GM19372 (cell line): Measurements from ENCODE around the gene GPRC5B.

ENCODE experiments used
- ATAC-seq: cut with Tn5 transposase; IDR thresholded peaks from one replicate; pipeline ENCODE4 v1.9.1; 2021; ENCODE audit warnings: mild to moderate bottlenecking, low read depth, moderate library complexity; ENCODE audit not compliant: unreplicated experiment

The GPRC5B gene

GRCh38 chr16:19851476-19851875 is 33.2 kb downstream of the GPRC5B start:
- no peak for ATAC-seq

DNA sequence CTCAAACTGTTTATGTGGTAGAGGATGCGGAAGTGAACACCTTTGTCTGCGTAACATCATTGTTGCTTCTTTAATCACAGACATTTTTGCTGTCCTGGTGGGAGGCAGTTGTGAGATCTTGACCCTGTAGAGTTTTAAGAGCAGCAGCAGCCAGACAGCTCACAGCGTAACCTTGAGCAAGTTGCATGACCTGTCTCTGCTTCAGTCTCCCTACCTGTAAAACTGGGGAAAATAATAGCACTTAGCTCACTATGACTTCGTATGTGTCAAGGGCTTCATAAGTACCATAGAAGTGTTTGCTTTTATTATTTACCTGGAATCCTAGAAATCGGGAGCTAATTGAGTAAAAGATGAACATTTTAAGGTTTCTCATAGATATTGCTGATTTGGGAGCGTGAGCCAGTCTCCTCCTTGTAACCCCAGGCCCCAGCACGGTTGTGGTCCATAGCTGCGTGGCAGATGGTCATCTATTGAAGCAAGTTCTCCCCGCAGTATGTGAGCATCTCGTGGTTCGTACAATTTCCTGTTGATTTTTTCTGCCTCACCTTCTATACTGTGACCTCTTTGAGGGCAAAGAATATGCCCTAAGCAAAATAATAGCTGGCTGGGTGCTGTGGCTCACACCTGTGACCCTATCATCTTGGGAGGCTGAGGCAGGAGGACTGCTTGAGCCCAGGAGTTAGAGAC is 34.4 kb downstream of the GPRC5B start:
- no peak for ATAC-seq

DNA sequence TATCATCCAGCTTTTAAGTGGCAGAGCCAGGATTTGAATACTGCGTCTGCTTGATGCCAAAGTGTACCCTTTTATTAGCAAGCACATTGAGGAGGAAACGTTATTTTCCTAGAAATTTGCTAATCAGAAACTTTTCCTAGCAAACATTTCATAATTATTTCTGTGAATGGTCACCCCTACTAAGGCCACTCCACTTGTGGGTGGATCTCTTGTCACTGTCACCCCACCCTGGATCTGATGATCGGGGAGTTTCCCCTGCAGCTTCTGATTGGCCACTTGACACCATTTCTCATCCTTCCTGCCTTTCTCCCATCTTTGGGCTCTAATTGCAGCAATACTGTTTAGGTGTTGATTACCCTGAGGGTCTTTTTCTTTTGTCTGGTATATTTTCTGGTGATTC is 35.9 kb downstream of the GPRC5B start:
- ATAC-seq: no peak

GRCh38 chr16:19846436-19846835 is 38.2 kb downstream of the GPRC5B start:
- ATAC-seq: no peak

- ATAC-seq: no peak
These were observed 39.6 kb downstream of the GPRC5B start for GRCh38 chr16:19844945-19845641.

- ATAC-seq: no peak
These were observed 41.3 kb downstream of the GPRC5B start for GRCh38 chr16:19843371-19843770.

- no peak for ATAC-seq
These were observed 42.1 kb downstream of the GPRC5B start for GRCh38 chr16:19842426-19843157.

GRCh38 chr16:19841184-19841583 is 43.5 kb downstream of the GPRC5B start:
- no peak for ATAC-seq

DNA sequence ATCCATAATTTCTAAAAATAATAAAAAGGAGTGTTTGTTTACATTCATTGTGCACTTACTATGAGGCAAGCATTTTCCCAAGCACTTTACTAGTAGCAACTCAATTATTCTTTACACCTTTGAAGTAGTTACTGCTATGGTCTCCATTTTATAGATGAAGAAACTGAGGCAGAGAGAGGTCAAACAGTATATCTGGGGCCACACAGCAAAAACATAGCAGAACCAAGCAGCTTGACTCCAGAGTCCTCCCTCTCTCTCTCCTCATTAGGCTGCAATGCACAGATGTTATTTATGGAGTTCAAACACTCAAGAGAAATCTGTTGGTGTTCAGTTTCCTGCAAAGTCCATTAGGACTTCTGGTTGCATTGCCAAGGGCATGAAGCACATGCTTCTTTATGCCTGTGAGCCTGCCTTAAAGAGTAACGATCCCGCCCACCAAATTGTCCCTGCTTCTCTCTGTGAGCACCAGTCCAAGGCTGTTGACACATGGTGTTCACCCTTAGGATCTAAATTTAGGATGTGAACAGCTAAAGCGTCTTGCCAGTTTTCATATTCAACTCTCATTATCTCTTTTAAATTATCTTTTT is 44.0 kb downstream of the GPRC5B start:
- no peak for ATAC-seq

DNA sequence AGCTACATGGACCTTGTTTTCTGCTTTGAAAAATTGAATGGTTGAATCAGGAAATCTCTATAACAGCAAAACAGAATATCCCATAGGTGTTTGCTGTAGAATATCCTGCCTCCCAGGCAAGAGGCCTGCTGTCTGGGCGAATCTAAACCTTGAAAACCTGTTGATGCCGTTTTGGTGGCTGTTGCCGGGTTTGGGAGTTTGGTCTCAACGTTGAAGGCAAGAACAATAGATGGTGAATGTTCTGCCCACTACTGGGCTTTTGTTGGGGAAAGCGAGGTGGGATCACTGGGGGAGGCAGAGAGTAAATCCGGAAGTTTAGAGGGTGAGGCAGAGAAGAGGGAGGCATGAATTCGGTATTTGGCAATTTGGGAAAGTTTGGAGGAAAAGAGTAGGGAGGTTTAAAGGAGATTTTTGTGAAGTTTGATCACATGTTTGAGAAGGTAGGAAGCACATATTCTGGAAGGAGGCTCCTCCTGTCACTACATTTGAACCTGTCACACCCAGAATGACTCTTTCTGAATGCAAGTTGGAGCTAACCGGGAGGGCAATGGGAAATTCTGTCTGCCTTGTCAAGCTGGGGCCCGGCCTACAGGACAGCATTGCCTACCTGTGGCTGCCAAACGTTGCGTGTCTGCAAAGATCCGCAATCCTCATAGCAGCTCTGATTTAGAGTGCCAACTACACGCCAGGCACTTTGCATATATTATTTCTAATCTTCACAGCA is 46.5 kb downstream of the GPRC5B start:
- no peak for ATAC-seq

- ATAC-seq: no peak
These were observed 47.2 kb downstream of the GPRC5B start for GRCh38 chr16:19837331-19837980.

- no peak for ATAC-seq
These were observed 48.7 kb downstream of the GPRC5B start for GRCh38 chr16:19835968-19836421.

- no peak for ATAC-seq
These were observed 49.5 kb downstream of the GPRC5B start for GRCh38 chr16:19835196-19835595.

GRCh38 chr16:19833581-19833980 is 51.1 kb downstream of the GPRC5B start:
- ATAC-seq: no peak

DNA sequence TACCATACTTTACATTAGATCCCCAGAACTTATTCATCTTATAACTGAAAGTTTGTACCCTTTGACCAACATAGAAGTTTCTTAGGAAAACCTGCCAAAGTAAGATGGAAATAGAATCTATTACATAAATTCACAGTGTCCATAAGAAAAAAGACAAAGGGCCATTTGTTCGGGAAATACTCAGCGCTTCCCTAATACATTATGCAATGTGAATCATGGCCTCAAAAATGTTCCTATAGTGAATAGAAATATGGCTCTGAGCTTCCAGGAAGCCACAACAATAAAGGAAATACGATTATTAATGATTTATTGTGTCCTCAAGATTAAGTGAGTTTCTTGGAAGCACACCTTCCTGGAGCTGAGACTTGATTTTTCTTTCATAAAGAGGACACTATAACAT is 51.5 kb downstream of the GPRC5B start:
- no peak for ATAC-seq

DNA sequence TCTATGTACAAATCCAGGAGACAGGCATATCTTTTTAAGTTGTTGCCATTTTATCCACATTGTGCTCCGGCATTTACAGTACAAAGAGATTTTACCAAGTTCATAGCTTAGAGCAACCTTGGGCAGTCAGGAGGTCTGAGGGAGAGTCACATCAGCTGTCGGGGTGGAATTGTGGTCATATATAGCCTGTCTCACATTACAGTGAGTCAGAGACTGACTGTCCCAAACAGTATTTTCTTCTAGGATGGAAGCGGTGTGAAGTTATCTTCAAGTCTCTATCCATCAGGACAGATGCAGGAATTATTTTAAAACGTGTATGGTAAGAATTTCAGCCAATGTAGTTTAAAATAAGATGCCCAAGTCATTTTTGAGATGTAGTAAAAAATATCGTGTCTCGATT is 53.0 kb downstream of the GPRC5B start:
- no peak for ATAC-seq

DNA sequence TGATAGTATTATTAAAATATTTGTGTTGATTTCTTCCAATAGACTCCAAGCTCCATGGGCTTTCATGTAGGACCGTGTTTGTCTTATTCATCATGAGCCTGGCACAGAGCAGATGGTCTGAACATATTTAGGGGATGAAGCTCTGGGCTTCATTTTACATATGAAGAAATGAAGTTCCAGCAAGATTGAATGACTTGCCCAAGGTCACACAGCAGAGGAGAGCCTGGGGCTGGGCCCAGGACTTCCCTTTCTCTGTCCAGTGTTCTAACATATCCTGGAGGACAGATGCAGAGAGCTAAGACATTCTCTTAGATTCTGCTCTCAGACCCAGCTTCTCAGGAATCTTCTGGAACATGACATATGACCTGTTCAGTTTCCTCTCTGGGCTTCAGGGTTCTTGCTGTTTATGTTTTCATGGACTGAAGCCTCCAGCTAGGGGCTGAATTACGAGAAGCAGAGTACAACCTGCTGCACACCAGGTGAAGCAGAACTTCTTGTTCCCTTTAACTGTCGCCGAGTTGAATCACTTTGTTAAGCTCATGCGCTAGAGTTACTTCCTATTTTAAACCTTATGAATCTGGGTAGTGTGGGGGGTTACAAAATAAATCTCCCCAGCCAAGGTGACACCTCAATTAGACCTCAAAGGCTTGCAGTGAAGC is 53.6 kb downstream of the GPRC5B start:
- no peak for ATAC-seq

DNA sequence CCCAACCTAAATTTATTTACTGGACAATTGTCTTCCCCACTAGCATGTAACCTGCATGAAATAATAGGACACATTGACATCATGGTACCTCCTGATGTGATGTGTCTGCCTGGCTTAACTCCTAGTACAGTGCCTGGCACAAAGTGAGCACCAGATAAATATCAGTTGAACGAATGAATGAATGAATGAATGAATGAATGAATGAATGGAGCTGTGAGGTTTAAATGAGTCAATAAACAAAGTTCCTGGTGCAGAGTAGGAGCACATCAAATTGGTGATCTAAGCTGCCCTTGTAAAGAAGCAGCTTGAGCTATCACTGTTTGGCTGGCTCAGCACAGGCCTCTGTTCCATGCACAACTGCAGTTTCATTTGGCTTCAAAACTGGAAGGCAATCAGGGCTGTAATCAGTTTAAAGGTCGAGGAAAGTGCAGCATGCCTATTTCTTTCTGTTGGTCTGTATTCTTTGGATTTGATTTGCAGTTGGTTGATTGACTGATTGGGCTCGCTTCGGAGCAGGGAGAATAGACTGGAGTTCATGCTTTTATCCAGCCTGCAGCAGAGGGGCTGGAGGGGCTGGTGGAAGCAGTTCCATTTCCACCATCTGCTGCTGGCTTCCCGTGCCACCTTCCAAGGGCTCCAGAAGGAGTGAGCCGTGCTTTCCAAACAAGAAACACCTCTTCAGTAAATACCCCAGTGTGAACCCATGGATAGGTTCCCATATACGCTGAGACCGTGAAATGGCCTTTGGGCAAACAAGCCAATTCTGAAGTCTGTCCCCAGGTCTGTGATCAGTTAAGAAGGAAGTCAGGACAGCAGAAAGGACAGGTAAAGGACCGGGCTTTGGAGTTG is 54.6 kb downstream of the GPRC5B start:
- no peak for ATAC-seq

GRCh38 chr16:19824216-19824615 is 60.4 kb downstream of the GPRC5B start:
- no peak for ATAC-seq
